Measurements from ENCODE around the gene INPP4A.

- TF ChIP-seq EZH2 (IDR thresholded peaks at IDR 0.05) (no peak), POLR2AphosphoS5 (IDR thresholded peaks at IDR 0.05; ENCODE audit: borderline replicate concordance, low read depth, low read length) (no peak), FOXP2 (optimal IDR thresholded peaks at IDR 0.05; ENCODE audit: control extremely low read depth, extremely low read length, insufficient read depth) (no peak)
Measured at GRCh38 chr2:98446850-98447249, 2.2 kb downstream of the INPP4A start.
